Fibroblast of lung (primary cell): ENCODE results near the gene CTNNA2. TPM values are rescaled to one million over a fixed set of nuclear protein-coding genes. Genes with fewer than 3 reads are reported as not detected.

Experiments used
- DNase-seq, 2 donors: peaks; one replicate each; pipeline versions ENCODE4 v3.0.0 to v3.0.0-alpha.2; 2010; ENCODE audit warnings: low read depth in 2 of 2
- H2AFZ ChIP-seq: 2 replicates; pipeline ENCODE4 v1.5.1; 2012; ENCODE audit warnings: low read length, control low read depth, inconsistent platforms
- H3K27ac ChIP-seq: 2 replicates; pipeline ENCODE4 v1.5.1; 2011; ENCODE audit warnings: low read length, control low read depth; ENCODE audit not compliant: insufficient read depth
- H3K27me3 ChIP-seq: 2 replicates; pipeline ENCODE4 v1.5.1; 2011; ENCODE audit warnings: mild to moderate bottlenecking, low read length; ENCODE audit not compliant: control insufficient read depth, insufficient read depth
- H3K36me3 ChIP-seq: 2 replicates; pipeline ENCODE4 v1.5.1; 2011; ENCODE audit warnings: low read length; ENCODE audit not compliant: control insufficient read depth, insufficient read depth
- H3K4me1 ChIP-seq: 2 replicates; pipeline ENCODE4 v1.5.1; 2011; ENCODE audit warnings: low read length; ENCODE audit not compliant: control insufficient read depth, insufficient read depth; ENCODE audit errors: extremely low read depth
- H3K4me2 ChIP-seq: 2 replicates; pipeline ENCODE4 v1.5.1; 2011; ENCODE audit warnings: low read length, control low read depth; ENCODE audit not compliant: insufficient read depth; ENCODE audit errors: extremely low read depth
- H3K4me3 ChIP-seq, 4 experiments: fragments of 200-600 bp in 1 of 4; sonication (generic) in 1 of 4; replicated peaks in 1 of 4; 2 replicates each; pipeline ENCODE4 v1.5.1; 2011 to 2016; ENCODE audit warnings: low read length in 4 of 4, low read depth in 3 of 4, mild to moderate bottlenecking in 3 of 4, control low read depth in 2 of 4, inconsistent platforms in 1 of 4, mixed read lengths in 1 of 4; ENCODE audit not compliant: insufficient read depth in 1 of 4; ENCODE audit errors: control extremely low read depth in 1 of 4
- H3K79me2 ChIP-seq: 2 replicates; pipeline ENCODE4 v1.5.1; 2012; ENCODE audit warnings: mild to moderate bottlenecking, low read length, inconsistent platforms; ENCODE audit not compliant: control insufficient read depth, insufficient read depth
- H3K9ac ChIP-seq: 2 replicates; pipeline ENCODE4 v1.5.1; 2011; ENCODE audit warnings: mild to moderate bottlenecking, low read length, control low read depth; ENCODE audit not compliant: insufficient read depth
- H3K9me3 ChIP-seq: 2 replicates; pipeline ENCODE4 v1.5.1; 2012; ENCODE audit warnings: low read depth, low read length; ENCODE audit not compliant: control insufficient read depth, insufficient read depth
- H4K20me1 ChIP-seq: 2 replicates; pipeline ENCODE4 v1.5.1; 2011; ENCODE audit warnings: low read length; ENCODE audit not compliant: control insufficient read depth, insufficient read depth; ENCODE audit errors: extremely low read depth
- CTCF ChIP-seq, 2 donors: IDR thresholded peaks in 1 of 2; conservative IDR thresholded peaks in 1 of 2; 1 replicate in 1 of 2; 2 replicates in 1 of 2; pipeline ENCODE4 v1.5.1; 2011 to 2012; ENCODE audit warnings: low read length in 2 of 2, control low read depth in 1 of 2, inconsistent platforms in 1 of 2, low read depth in 1 of 2, mild to moderate bottlenecking in 1 of 2
- EZH2 ChIP-seq: IDR thresholded peaks from 2 replicates; pipeline ENCODE4 v1.5.1; 2012; ENCODE audit warnings: low read length, control low read depth, mild to moderate bottlenecking; ENCODE audit errors: missing control alignments
- polyA plus RNA-seq, 2 donors: library from polyadenylated mRNA; depleted of rRNA in 1 of 2; stranded (reverse) in 1 of 2; unstranded in 1 of 2; fragments of >200 nt; gene quantifications; 2 replicates each; pipeline ENCODE4 v1.2.1, GENCODE V29; 2011 to 2012; ENCODE audit warnings: missing spikeins in 1 of 2
- total RNA-seq: library from RNA; depleted of rRNA; stranded (reverse); fragments of >200 nt; gene quantifications from 2 replicates; pipeline ENCODE4 v1.2.1, GENCODE V29; 2014

Gene CTNNA2
- total and polyA plus RNA-seq, 2 donors (not counting 1 experiment from before 2014, with no cell fraction given), result not detected

- H3K9me3 ChIP-seq, result no peaks in the 10 kb centered on the region
- H3K9ac ChIP-seq, result no peak overlapping the region
Observed at GRCh38 chr2:80166483-80167171, 653.8 kb downstream of the CTNNA2 start.

DNA sequence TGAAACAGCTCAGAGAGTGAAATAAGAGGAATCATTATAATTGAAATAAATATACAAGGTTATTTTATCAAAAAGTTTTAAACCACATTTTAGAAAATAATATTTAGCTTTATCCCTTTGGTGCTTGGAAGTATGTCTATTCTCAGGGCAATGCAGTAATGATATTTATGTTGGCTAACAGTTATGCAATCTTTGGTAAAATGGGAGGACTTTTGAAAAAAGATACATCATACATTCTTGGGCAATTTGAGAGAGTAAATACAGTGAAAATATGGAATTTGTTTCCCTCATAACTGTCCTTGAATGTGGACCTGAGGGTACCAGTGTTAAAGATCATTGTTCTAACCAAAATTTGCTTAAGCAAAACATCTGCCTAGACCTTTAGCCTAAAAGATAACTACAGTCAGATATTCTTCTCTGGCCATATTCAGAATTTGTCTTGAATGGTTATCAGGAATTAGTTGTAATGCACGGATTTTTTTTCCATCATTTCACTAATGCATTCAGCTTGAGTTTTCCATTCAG is 654.5 kb downstream of the CTNNA2 start:
- no peaks in the 10 kb centered on the region for H3K79me2 ChIP-seq
- TF ChIP-seq EZH2, result no peak
- TF ChIP-seq CTCF (conservative IDR thresholded peaks at IDR 0.05 in 1 of 2, IDR thresholded peaks at IDR 0.05 in 1 of 2; ENCODE audit: low read depth in 1 of 2, low read length in 2 of 2), result no peak
- no peak overlapping the region for H3K9ac ChIP-seq
- no peaks in the 10 kb centered on the region for H3K9me3 ChIP-seq
- H3K4me3 ChIP-seq, result no peak overlapping the region
- H4K20me1 ChIP-seq, result no peaks in the 10 kb centered on the region
- no peaks in the 10 kb centered on the region for H3K4me1 ChIP-seq
- H3K36me3 ChIP-seq, result no peaks in the 10 kb centered on the region
- no peaks in the 10 kb centered on the region for H3K27me3 ChIP-seq
- H3K27ac ChIP-seq, result no peak overlapping the region
- H3K4me2 ChIP-seq, result no peak overlapping the region
- DNase-seq, result no peak
- H2AFZ ChIP-seq, result no peak overlapping the region

More at GRCh38 chr2:80166483-80167171, 653.8 kb downstream of the CTNNA2 start:
- no peak for DNase-seq
- Histone ChIP-seq H3K27ac (no peak overlapping the region), H3K27me3 (no peaks in the 10 kb centered on the region), H2AFZ (no peak overlapping the region), H3K4me2 (no peak overlapping the region), H3K4me3 (no peak overlapping the region), H4K20me1 (no peaks in the 10 kb centered on the region), H3K4me1 (no peaks in the 10 kb centered on the region), H3K36me3 (no peaks in the 10 kb centered on the region), H3K79me2 (no peaks in the 10 kb centered on the region)
- TF ChIP-seq CTCF (conservative IDR thresholded peaks at IDR 0.05 in 1 of 2, IDR thresholded peaks at IDR 0.05 in 1 of 2; ENCODE audit: low read depth in 1 of 2, low read length in 2 of 2) (no peak), EZH2 (no peak)

DNA sequence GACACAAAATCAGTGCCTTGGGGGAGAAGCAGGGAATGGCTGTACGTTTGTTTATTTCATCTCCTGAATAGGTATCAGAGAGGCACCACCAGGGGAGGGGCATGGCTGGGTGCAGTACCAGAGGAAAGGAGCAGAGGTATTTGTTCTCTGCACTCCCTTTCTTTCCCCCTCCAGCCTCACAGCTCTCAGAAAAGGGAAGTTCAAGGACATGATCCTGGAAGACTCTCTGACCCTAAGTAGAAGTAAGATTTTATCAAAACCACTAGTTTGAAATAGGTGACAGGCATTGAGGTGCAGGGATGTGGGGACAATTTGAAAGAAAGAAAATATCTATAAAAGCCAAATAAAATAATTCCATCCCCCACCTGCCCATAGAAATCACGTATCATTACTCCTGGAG is 655.2 kb downstream of the CTNNA2 start:
- TF ChIP-seq EZH2, result no peak
- no peak for TF ChIP-seq CTCF (conservative IDR thresholded peaks at IDR 0.05 in 1 of 2, IDR thresholded peaks at IDR 0.05 in 1 of 2; ENCODE audit: low read depth in 1 of 2, low read length in 2 of 2)
- Histone ChIP-seq H3K36me3 (no peaks in the 10 kb centered on the region), H3K4me2 (no peak overlapping the region), H3K27me3 (no peaks in the 10 kb centered on the region), H3K27ac (no peak overlapping the region), H3K9ac (no peak overlapping the region), H4K20me1 (no peaks in the 10 kb centered on the region), H2AFZ (no peak overlapping the region), H3K4me3 (no peak overlapping the region), H3K9me3 (no peaks in the 10 kb centered on the region), H3K4me1 (no peaks in the 10 kb centered on the region), H3K79me2 (no peaks in the 10 kb centered on the region)
- no peak for DNase-seq
